WTC11 (cell line): Measurements from ENCODE around the gene POGZ. TPM values are rescaled to one million over a fixed set of nuclear protein-coding genes. Genes with fewer than 3 reads are reported as not detected.

Experiments used
- ATAC-seq: fragments of 200-7000 bp; cut with Tn5 transposase; 2 replicates; pipeline ENCODE4 v1.10.0; 2021; ENCODE audit warnings: mild to moderate bottlenecking, moderate library complexity
- CTCF ChIA-PET: fragments of 300-600 bp; sonication (Branson Sonifier 250); formaldehyde crosslinking; loops from one replicate; lab custom pipeline; 2021; ENCODE audit warnings: antibody characterized with exemption; lab: Charles Lee
- POLR2A ChIA-PET: fragments of 350-600 bp; sonication (Branson Sonifier 250); formaldehyde crosslinking; loops from one replicate; lab custom pipeline; 2021; ENCODE audit warnings: antibody characterized with exemption; lab: Charles Lee
- DNase-seq: peaks from one replicate; pipeline ENCODE4 v3.0.0; 2021; ENCODE audit warnings: low spot score
- H3K27ac Mint-ChIP-seq: 2 replicates; pipeline ENCODE4 v1.8.0; 2021; ENCODE audit warnings: mixed read lengths
- H3K27me3 Mint-ChIP-seq: 2 replicates; pipeline ENCODE4 v1.8.0; 2021; ENCODE audit warnings: low read depth, mild to moderate bottlenecking, moderate library complexity, mixed read lengths
- H3K36me3 Mint-ChIP-seq: 2 replicates; pipeline ENCODE4 v1.8.0; 2021; ENCODE audit warnings: mixed read lengths
- H3K4me1 Mint-ChIP-seq: 2 replicates; pipeline ENCODE4 v1.8.0; 2022; ENCODE audit warnings: mixed read lengths
- H3K4me3 Mint-ChIP-seq: 2 replicates; pipeline ENCODE4 v1.8.0; 2021; ENCODE audit warnings: mild to moderate bottlenecking, moderate library complexity, mixed read lengths
- H3K9me3 Mint-ChIP-seq: 2 replicates; pipeline ENCODE4 v1.8.0; 2021; ENCODE audit warnings: mixed read lengths
- ATF1 ChIP-seq: sonication (generic); formaldehyde crosslinking; IDR thresholded peaks from 2 replicates; pipeline ENCODE4 v1.8.1; 2023; ENCODE audit warnings: mild to moderate bottlenecking, moderate library complexity, missing genetic modification reagents
- ETV6 ChIP-seq: sonication (generic); formaldehyde crosslinking; IDR thresholded peaks from 2 replicates; pipeline ENCODE4 v1.8.1; 2022; ENCODE audit warnings: mild to moderate bottlenecking, missing genetic modification reagents
- FOXK1 ChIP-seq: sonication (generic); formaldehyde crosslinking; IDR thresholded peaks from 2 replicates; pipeline ENCODE4 v1.8.0; 2022; ENCODE audit warnings: mild to moderate bottlenecking, moderate library complexity, missing genetic modification reagents
- NFATC4 ChIP-seq: fragments of 250-450 bp; sonication (Bioruptor Pico); IDR thresholded peaks from 2 replicates; pipeline ENCODE4 v1.9.0; 2021; ENCODE audit warnings: mild to moderate bottlenecking
- NR3C1 ChIP-seq: sonication (generic); formaldehyde crosslinking; conservative IDR thresholded peaks from 2 replicates; pipeline ENCODE4 v1.8.1; 2023; ENCODE audit warnings: low read depth, mild to moderate bottlenecking, missing genetic modification reagents
- RORB ChIP-seq: fragments of 250-450 bp; sonication (Bioruptor Pico); IDR thresholded peaks from 2 replicates; pipeline ENCODE4 v1.9.0; 2021; ENCODE audit warnings: mild to moderate bottlenecking
- ZNF263 ChIP-seq: sonication (generic); formaldehyde crosslinking; IDR thresholded peaks from 2 replicates; pipeline ENCODE4 v1.8.1; 2022; ENCODE audit warnings: low read depth, mild to moderate bottlenecking, moderate library complexity, missing genetic modification reagents
- total RNA-seq: library from RNA; stranded (reverse); gene quantifications from 3 replicates; pipeline ENCODE4 v1.2.3, GENCODE V29; 2021
- TF ChIP-seq, protein P1 (sequence below): sonication (generic); formaldehyde crosslinking; IDR thresholded peaks from 2 replicates; pipeline ENCODE4 v1.8.0; 2022; ENCODE audit warnings: missing genetic modification reagents
- TF ChIP-seq, protein P2 (sequence below): sonication (generic); formaldehyde crosslinking; conservative IDR thresholded peaks from 2 replicates; pipeline ENCODE4 v1.8.1; 2023; ENCODE audit warnings: mild to moderate bottlenecking, low read depth, missing genetic modification reagents, moderate library complexity
- TF ChIP-seq, protein P3 (sequence below): sonication (generic); formaldehyde crosslinking; IDR thresholded peaks from 2 replicates; pipeline ENCODE4 v1.8.1; 2023; ENCODE audit warnings: mild to moderate bottlenecking, missing genetic modification reagents, borderline replicate concordance
- TF ChIP-seq, protein P4 (sequence below): sonication (generic); formaldehyde crosslinking; IDR thresholded peaks from 2 replicates; pipeline ENCODE4 v1.8.1; 2023; ENCODE audit warnings: mild to moderate bottlenecking, moderate library complexity, missing genetic modification reagents
- TF ChIP-seq, protein P5 (sequence below): fragments of 250-450 bp; sonication (Bioruptor Pico); conservative IDR thresholded peaks from 2 replicates; pipeline ENCODE4 v1.9.0; 2021; ENCODE audit warnings: mild to moderate bottlenecking

POGZ gene
- total RNA-seq, 1 experiment from 2014 or later, result 88.1 TPM

DNA sequence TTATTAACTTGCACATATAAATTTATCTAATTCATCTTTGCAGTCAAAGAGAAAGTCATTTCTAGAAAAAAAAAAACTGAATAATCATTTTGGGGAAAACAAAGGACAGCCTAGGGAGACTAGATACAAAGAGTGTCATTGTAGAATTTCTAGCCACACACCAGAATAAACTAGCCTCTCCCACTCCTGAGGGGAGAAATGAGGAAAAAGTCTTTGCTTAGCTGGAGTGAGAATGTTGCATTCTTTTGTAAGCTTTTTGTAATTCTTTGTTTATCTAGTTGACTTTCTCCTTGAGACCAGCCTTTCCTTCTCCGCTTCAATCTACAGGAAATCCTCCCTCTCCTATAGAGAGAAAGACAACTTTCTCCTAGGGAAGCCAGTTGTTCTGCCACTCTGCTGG lies 36.0 kb upstream of the POGZ start (continued):
- TF ChIP-seq, protein P1, sequence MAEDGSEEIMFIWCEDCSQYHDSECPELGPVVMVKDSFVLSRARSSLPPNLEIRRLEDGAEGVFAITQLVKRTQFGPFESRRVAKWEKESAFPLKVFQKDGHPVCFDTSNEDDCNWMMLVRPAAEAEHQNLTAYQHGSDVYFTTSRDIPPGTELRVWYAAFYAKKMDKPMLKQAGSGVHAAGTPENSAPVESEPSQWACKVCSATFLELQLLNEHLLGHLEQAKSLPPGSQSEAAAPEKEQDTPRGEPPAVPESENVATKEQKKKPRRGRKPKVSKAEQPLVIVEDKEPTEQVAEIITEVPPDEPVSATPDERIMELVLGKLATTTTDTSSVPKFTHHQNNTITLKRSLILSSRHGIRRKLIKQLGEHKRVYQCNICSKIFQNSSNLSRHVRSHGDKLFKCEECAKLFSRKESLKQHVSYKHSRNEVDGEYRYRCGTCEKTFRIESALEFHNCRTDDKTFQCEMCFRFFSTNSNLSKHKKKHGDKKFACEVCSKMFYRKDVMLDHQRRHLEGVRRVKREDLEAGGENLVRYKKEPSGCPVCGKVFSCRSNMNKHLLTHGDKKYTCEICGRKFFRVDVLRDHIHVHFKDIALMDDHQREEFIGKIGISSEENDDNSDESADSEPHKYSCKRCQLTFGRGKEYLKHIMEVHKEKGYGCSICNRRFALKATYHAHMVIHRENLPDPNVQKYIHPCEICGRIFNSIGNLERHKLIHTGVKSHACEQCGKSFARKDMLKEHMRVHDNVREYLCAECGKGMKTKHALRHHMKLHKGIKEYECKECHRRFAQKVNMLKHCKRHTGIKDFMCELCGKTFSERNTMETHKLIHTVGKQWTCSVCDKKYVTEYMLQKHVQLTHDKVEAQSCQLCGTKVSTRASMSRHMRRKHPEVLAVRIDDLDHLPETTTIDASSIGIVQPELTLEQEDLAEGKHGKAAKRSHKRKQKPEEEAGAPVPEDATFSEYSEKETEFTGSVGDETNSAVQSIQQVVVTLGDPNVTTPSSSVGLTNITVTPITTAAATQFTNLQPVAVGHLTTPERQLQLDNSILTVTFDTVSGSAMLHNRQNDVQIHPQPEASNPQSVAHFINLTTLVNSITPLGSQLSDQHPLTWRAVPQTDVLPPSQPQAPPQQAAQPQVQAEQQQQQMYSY (CRISPR knock-in tag), result no peak
- TF ChIP-seq NFATC4 (CRISPR knock-in tag), result no peak
- no peak for TF ChIP-seq RORB

DNA sequence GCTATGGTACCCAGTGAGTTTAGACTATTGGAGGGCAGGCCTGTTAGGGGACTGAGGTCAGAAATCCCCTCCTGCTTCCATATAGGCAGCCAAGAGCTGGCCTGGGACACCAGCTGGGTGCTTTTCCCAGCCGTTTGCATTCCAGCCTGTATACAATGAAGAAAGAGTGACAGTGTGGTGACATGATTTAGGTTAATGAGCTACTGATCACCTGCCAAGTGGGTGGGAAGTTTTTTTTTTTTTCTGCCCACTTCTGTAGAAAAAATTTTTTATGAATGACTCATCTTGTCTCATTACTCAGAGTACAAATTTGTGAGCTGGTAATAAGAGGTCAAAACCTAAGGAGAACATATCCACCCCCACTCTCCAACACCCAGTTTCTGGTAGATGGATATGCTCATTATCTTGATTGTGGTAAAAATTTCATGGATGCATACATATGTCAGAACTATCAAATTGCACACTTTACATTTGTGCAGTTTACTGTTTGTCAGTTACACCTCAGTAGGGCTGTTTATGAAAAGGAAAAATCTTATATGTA lies 35.5 kb upstream of the POGZ start:
- Mint-ChIP-seq H3K4me1 (peaks cover 4% of the 10 kb centered on the region; the same call in 1 of the 2 replicates), H3K9me3 (no peaks in the 10 kb centered on the region), H3K27me3 (no peaks in the 10 kb centered on the region; the same call in 1 of the 2 replicates), H3K27ac (no peak overlapping the region), H3K4me3 (no peak overlapping the region), H3K36me3 (no peaks in the 10 kb centered on the region)
- no peak for DNase-seq
- ATAC-seq, result peak; percentile 47; the same call in 1 of the 2 replicates
- CTCF ChIA-PET, result interaction anchor here (1.0 to 1.9 kb wide), 3 partner anchors 9 to 50 kb away, joined by 3 to 7 read pairs (median 5); no protein-coding TSS in a partner anchor
- POLR2A ChIA-PET, result no interaction called here
- TF ChIP-seq ZNF263 (no peak), ATF1 (no peak), FOXK1 (no peak), ETV6 (no peak)
- TF ChIP-seq, protein P2, sequence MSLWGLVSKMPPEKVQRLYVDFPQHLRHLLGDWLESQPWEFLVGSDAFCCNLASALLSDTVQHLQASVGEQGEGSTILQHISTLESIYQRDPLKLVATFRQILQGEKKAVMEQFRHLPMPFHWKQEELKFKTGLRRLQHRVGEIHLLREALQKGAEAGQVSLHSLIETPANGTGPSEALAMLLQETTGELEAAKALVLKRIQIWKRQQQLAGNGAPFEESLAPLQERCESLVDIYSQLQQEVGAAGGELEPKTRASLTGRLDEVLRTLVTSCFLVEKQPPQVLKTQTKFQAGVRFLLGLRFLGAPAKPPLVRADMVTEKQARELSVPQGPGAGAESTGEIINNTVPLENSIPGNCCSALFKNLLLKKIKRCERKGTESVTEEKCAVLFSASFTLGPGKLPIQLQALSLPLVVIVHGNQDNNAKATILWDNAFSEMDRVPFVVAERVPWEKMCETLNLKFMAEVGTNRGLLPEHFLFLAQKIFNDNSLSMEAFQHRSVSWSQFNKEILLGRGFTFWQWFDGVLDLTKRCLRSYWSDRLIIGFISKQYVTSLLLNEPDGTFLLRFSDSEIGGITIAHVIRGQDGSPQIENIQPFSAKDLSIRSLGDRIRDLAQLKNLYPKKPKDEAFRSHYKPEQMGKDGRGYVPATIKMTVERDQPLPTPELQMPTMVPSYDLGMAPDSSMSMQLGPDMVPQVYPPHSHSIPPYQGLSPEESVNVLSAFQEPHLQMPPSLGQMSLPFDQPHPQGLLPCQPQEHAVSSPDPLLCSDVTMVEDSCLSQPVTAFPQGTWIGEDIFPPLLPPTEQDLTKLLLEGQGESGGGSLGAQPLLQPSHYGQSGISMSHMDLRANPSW, result no peak
- TF ChIP-seq, protein P3, sequence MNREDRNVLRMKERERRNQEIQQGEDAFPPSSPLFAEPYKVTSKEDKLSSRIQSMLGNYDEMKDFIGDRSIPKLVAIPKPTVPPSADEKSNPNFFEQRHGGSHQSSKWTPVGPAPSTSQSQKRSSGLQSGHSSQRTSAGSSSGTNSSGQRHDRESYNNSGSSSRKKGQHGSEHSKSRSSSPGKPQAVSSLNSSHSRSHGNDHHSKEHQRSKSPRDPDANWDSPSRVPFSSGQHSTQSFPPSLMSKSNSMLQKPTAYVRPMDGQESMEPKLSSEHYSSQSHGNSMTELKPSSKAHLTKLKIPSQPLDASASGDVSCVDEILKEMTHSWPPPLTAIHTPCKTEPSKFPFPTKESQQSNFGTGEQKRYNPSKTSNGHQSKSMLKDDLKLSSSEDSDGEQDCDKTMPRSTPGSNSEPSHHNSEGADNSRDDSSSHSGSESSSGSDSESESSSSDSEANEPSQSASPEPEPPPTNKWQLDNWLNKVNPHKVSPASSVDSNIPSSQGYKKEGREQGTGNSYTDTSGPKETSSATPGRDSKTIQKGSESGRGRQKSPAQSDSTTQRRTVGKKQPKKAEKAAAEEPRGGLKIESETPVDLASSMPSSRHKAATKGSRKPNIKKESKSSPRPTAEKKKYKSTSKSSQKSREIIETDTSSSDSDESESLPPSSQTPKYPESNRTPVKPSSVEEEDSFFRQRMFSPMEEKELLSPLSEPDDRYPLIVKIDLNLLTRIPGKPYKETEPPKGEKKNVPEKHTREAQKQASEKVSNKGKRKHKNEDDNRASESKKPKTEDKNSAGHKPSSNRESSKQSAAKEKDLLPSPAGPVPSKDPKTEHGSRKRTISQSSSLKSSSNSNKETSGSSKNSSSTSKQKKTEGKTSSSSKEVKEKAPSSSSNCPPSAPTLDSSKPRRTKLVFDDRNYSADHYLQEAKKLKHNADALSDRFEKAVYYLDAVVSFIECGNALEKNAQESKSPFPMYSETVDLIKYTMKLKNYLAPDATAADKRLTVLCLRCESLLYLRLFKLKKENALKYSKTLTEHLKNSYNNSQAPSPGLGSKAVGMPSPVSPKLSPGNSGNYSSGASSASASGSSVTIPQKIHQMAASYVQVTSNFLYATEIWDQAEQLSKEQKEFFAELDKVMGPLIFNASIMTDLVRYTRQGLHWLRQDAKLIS (CRISPR knock-in tag), result no peak

DNA sequence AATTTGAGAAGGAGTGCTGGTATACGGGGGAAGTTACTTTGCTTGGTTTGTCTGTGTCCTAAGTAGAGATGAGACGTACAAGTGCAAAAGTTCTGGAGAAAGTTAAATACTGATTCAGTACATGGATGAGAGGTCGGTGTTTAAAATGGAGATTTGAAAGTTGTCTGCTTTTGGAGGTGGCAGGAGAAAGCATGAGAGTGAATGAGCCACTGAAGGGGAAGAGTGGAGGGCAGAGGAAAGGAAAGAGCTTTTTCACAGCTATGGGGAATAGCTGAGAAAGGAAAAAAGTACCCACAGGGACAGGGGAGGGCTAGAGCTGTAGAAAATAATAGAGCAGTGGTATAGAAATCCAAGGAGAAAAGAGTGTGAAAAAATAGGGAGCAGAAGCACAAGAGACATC lies 33.7 kb upstream of the POGZ start:
- H3K4me3 Mint-ChIP-seq, result no peak overlapping the region
- CTCF ChIA-PET, result no interaction called here
- peaks cover 4% of the 10 kb centered on the region; the same call in 1 of the 2 replicates for H3K4me1 Mint-ChIP-seq
- H3K27me3 Mint-ChIP-seq, result no peaks in the 10 kb centered on the region; the same call in 1 of the 2 replicates
- no peak overlapping the region for H3K27ac Mint-ChIP-seq
- TF ChIP-seq, protein P4, sequence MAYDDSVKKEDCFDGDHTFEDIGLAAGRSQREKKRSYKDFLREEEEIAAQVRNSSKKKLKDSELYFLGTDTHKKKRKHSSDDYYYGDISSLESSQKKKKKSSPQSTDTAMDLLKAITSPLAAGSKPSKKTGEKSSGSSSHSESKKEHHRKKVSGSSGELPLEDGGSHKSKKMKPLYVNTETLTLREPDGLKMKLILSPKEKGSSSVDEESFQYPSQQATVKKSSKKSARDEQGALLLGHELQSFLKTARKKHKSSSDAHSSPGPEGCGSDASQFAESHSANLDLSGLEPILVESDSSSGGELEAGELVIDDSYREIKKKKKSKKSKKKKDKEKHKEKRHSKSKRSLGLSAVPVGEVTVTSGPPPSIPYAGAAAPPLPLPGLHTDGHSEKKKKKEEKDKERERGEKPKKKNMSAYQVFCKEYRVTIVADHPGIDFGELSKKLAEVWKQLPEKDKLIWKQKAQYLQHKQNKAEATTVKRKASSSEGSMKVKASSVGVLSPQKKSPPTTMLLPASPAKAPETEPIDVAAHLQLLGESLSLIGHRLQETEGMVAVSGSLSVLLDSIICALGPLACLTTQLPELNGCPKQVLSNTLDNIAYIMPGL (CRISPR knock-in tag), result no peak
- TF ChIP-seq, protein P5, sequence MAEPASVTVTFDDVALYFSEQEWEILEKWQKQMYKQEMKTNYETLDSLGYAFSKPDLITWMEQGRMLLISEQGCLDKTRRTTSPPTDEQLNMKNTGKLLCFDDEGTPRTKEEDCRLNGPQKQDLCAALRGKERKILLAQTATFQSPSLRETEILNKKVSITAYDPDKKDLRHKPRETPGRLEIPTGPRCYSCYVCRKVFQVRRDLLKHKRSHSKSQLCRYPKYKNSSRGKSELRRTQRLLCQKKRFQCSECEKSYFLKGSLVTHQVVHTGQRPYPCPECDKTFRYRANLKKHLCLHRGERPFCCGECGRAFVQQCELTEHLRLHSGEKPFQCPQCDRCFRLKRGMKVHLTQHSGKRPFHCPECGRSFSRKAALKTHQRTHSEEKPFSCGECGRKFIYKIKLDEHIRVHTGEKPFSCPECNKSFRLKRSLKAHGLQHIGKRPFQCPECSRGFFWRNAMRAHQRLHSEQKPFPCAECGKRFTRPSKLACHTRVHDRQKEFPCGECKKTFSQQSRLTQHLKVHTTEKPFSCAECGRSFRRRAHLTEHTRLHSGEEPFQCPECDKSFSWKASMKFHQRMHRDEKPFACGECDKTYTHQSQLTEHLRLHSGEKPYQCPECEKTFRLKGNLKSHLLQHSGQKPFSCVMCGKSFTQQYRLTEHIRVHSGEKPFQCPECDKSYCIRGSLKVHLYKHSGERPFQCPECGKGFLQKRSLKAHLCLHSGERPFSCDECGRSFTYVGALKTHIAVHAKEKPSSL, result no peak
- TF ChIP-seq NR3C1 (CRISPR knock-in tag), result no peak
- DNase-seq, result no peak
- no peaks in the 10 kb centered on the region for H3K36me3 Mint-ChIP-seq
- POLR2A ChIA-PET, result no interaction called here
- ATAC-seq, result no peak
- no peaks in the 10 kb centered on the region for H3K9me3 Mint-ChIP-seq
